OCI-LY7 (cell line): ENCODE data around the gene S100A3. TPM values are rescaled to one million over a fixed set of nuclear protein-coding genes. Genes with fewer than 3 reads are reported as not detected.
A peak's percentile ranks its signal among the peaks of the same experiment; 100 is the strongest.

Source experiments
- BruUV-seq: library from RNA; stranded (reverse); fragments of 400-500 nt; replicated peaks from 2 replicates; lab custom pipeline; 2021; lab: Mats Ljungman, UMichigan
- CTCF ChIA-PET: fragments of 300-600 bp; sonication (Branson Sonifier 250); formaldehyde crosslinking; loops from one replicate; lab custom pipeline; 2022; ENCODE audit warnings: antibody characterized with exemption; ENCODE audit not compliant: unreplicated experiment; lab: Charles Lee
- POLR2A ChIA-PET: fragments of 300-600 bp; sonication (Branson Sonifier 250); formaldehyde crosslinking; loops from one replicate; lab custom pipeline; 2022; ENCODE audit warnings: antibody characterized with exemption; lab: Charles Lee
- DNase-seq: peaks from one replicate; pipeline ENCODE4 v3.0.0-alpha.2; 2015; ENCODE audit warnings: low spot score
- H2AFZ ChIP-seq: fragments of 200-600 bp; sonication (generic), shearing (Covaris generic); 2 replicates; pipeline ENCODE4 v1.6.1; 2014; ENCODE audit warnings: mild to moderate bottlenecking, antibody characterized with exemption, low read length, moderate library complexity
- H3K27ac ChIP-seq: fragments of 200-600 bp; sonication (generic); 2 replicates; pipeline ENCODE4 v1.5.1; 2014; ENCODE audit warnings: mixed run types, low read depth, mild to moderate bottlenecking, moderate library complexity, low read length, inconsistent platforms; ENCODE audit not compliant: poor library complexity, severe bottlenecking
- H3K36me3 ChIP-seq: fragments of 200-600 bp; sonication (generic); 2 replicates; pipeline ENCODE4 v1.6.1; 2014; ENCODE audit warnings: mild to moderate bottlenecking, antibody characterized with exemption, low read length, moderate library complexity, mixed read lengths; ENCODE audit not compliant: insufficient read depth
- H3K4me1 ChIP-seq: fragments of 200-600 bp; sonication (generic); 2 replicates; pipeline ENCODE4 v1.5.1; 2014; ENCODE audit warnings: mild to moderate bottlenecking, low read length; ENCODE audit not compliant: insufficient read depth, poor library complexity, severe bottlenecking
- H3K4me2 ChIP-seq: fragments of 200-600 bp; sonication (generic); 2 replicates; pipeline ENCODE4 v1.6.1; 2014; ENCODE audit warnings: mild to moderate bottlenecking, low read length
- H3K4me3 ChIP-seq: fragments of 200-600 bp; sonication (generic); 2 replicates; pipeline ENCODE4 v1.5.1; 2014; ENCODE audit warnings: mild to moderate bottlenecking, low read depth, low read length; ENCODE audit not compliant: poor library complexity, severe bottlenecking
- H3K79me2 ChIP-seq: fragments of 200-600 bp; sonication (generic); 2 replicates; pipeline ENCODE4 v1.6.1; 2016; ENCODE audit warnings: low read depth, mild to moderate bottlenecking, low read length, moderate library complexity, mixed read lengths; ENCODE audit not compliant: insufficient read depth
- H3K9me2 ChIP-seq: fragments of 200-600 bp; sonication (generic); 2 replicates; pipeline ENCODE4 v1.6.1; 2016; ENCODE audit warnings: mild to moderate bottlenecking, low read length, mixed read lengths; ENCODE audit not compliant: insufficient read depth
- H3K9me3 ChIP-seq: fragments of 200-600 bp; sonication (generic); 2 replicates; pipeline ENCODE4 v1.6.1; 2014; ENCODE audit warnings: mild to moderate bottlenecking, mixed run types, low read length, mixed read lengths
- H4K20me1 ChIP-seq: fragments of 200-600 bp; sonication (generic); 2 replicates; pipeline ENCODE4 v1.6.1; 2014; ENCODE audit warnings: mild to moderate bottlenecking, antibody characterized with exemption, low read length, moderate library complexity, mixed read lengths; ENCODE audit not compliant: insufficient read depth
- EZH2phosphoT487 ChIP-seq: fragments of 200-600 bp; sonication (generic); IDR thresholded peaks from 2 replicates; pipeline ENCODE4 v1.6.1; 2018; ENCODE audit warnings: low read depth, borderline replicate concordance, mild to moderate bottlenecking, mixed run types, antibody characterized with exemption, low read length, moderate library complexity, mixed read lengths
- intact Hi-C: fragments of 100-400 bp; cut with micrococcal nuclease; formaldehyde crosslinking; loops from one replicate; pipeline ENCODE4 v1.10.0; 2022; ENCODE audit not compliant: unreplicated experiment
- total RNA-seq, 2 experiments: library from RNA; depleted of rRNA in 1 of 2; stranded (reverse); fragments of >200 nt in 1 of 2; shearing (Covaris generic) in 1 of 2; gene quantifications; 2 replicates each; pipeline ENCODE4 v1.2.3, GENCODE V29; 2014 to 2022
- TF ChIP-seq, protein P1 (sequence below): fragments of 200-600 bp; sonication (generic); conservative IDR thresholded peaks from 2 replicates; pipeline ENCODE4 v1.5.1; 2014; ENCODE audit warnings: mild to moderate bottlenecking, antibody characterized with exemption, low read length, moderate library complexity, mixed read lengths

The S100A3 gene
- total RNA-seq, 2 experiments from 2014 or later, result not detected

DNA sequence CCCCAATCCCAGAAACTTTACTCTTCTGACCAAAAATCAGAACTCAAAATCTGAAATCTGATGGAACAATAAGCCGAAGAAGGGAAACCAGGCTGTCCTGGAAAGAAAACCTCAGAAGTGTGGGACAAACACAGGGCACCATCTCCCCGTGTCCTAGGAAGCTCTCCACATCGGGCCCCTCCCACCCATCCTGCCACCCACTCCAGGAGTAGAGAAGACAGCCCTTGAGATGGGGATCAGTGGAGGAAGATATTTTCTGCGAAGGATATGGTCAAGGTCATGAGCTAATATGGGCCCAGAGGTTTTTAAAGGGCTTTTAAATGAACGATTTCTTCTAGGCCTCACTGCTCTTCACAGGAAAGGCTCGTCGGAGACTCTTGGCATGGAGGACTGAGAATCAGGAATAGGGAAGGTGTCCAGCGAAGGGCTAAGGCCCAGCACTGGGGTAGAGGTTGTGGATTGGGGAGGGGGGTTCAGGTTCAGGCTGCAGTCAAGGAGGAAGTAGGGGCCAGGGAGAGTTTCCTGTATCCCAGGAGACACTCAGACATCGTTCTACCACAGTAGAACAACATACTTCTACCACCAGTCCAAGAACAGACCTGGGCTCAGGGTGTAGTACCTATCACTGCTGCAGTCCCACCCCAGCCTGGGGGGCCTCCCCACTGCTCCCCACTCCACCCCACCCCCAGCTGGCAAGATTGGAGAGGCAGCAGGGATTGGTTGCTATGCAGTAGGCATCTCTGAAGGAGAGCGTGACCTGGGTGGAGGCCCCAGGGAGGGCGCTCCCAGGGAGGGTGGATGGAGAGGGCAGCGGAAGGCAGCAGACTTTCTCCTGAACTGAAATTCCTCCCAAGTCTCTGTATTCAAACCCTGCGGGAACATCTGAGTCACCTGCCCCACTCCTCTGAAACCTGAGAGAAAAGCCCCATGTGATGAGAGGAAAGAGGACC, 7.1 kb downstream of the S100A3 start:
- Histone ChIP-seq H3K27ac (no peak overlapping the region), H3K9me3 (no peaks in the 10 kb centered on the region), H2AFZ (no peak overlapping the region), H3K79me2 (no peaks in the 10 kb centered on the region), H3K4me1 (peaks cover 16% of the 10 kb centered on the region), H3K9me2 (no peaks in the 10 kb centered on the region), H4K20me1 (no peaks in the 10 kb centered on the region), H3K36me3 (no peaks in the 10 kb centered on the region), H3K4me3 (no peak overlapping the region), H3K4me2 (no peak overlapping the region)
- intact Hi-C loops, result no loop called here
- ChIA-PET CTCF (no interaction called here), POLR2A (no interaction called here)
- no peak for TF ChIP-seq EZH2phosphoT487
- TF ChIP-seq, protein P1, sequence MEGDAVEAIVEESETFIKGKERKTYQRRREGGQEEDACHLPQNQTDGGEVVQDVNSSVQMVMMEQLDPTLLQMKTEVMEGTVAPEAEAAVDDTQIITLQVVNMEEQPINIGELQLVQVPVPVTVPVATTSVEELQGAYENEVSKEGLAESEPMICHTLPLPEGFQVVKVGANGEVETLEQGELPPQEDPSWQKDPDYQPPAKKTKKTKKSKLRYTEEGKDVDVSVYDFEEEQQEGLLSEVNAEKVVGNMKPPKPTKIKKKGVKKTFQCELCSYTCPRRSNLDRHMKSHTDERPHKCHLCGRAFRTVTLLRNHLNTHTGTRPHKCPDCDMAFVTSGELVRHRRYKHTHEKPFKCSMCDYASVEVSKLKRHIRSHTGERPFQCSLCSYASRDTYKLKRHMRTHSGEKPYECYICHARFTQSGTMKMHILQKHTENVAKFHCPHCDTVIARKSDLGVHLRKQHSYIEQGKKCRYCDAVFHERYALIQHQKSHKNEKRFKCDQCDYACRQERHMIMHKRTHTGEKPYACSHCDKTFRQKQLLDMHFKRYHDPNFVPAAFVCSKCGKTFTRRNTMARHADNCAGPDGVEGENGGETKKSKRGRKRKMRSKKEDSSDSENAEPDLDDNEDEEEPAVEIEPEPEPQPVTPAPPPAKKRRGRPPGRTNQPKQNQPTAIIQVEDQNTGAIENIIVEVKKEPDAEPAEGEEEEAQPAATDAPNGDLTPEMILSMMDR, result no peak
- BruUV-seq, result no TSS peak
- DNase-seq, result no peak

DNA sequence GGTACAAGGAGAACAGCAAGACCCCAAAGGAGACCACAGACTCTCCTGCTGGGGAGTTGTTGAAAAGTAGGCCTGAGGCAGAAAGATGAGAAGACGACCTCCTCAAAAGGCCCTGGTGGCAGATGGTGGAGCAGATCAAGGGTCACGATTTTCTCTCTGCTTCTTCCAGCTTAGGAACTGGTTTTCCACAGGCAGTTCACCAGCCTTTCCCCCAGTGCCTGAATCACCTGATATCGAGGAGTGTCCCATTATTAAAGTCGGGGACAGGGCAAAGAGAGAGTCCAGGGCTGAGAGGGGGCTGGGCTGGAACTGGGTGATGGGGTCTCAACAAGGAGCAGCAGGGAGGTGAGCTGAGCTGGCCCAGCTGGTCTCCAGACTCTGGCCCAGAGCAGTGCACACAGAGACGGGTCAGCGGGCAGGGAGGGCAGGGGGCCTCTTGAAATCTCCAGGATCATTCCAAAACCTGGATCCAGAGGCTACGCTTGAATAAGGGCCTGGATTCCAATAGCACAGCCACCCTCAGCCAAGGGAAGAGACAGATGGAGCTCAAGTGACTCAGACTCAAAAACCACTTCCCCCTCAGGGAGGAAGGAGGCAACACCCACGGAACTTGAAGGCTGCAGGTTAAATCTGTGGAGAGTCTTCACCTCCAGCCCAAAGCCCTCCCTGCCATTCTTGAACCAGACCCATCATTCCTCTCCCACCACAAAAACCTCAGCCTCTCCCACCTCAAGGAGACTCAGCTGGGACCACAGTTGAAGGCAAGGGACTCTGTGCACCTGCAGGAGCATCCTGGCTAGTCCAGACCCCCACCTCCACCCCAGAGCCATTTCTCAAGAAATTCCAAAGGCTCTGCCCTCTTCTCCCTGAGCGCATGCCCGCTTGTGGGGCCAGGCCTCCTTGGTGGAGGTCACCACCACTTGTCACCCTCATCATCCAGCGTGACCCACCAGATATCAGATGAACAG, 8.4 kb downstream of the S100A3 start, which contains the start of gene S100A5:
Gene S100A5 (minus strand): TSS at position 541 of the 968 bp plus-strand sequence. CDS start 743 bp downstream, outside the sequence.
- no peaks in the 10 kb centered on the region for H4K20me1 ChIP-seq
- H2AFZ ChIP-seq, result peak within 1 kb of the TSS; percentile 5; the same call in 1 of the 2 replicates
- H3K4me2 ChIP-seq, result no peak within 1 kb of the TSS
- ChIA-PET POLR2A (no interaction called here), CTCF (no interaction called here)
- BruUV-seq, result no TSS peak
- H3K36me3 ChIP-seq, result no peaks in the 10 kb centered on the region
- no peak for DNase-seq
- H3K4me3 ChIP-seq, result no peak within 1 kb of the TSS
- no peak for TF ChIP-seq EZH2phosphoT487
- TF ChIP-seq, protein P1, result no peak
- H3K9me2 ChIP-seq, result no peaks in the 10 kb centered on the region
- no peaks in the 10 kb centered on the region for H3K79me2 ChIP-seq
- no peak within 1 kb of the TSS for H3K27ac ChIP-seq
- H3K9me3 ChIP-seq, result no peaks in the 10 kb centered on the region
- H3K4me1 ChIP-seq, result peaks cover 12% of the 10 kb centered on the region
- intact Hi-C loops, result no loop called here
